Hepatocyte (in vitro differentiated cells): ENCODE results near the gene OR51B2. TPM values are rescaled to one million over a fixed set of nuclear protein-coding genes. Genes with fewer than 3 reads are reported as not detected.
"Not testable (repeated sequence)": the region's sequence is repeated elsewhere in the genome, so short reads cannot be mapped to it uniquely, and the experiment has no call there.

Experiments used
- DNase-seq: peaks from one replicate; pipeline ENCODE4 v3.0.0-alpha.2; 2016; ENCODE audit warnings: low spot score
- H2AFZ ChIP-seq: fragments of 200-600 bp; sonication (generic); 2 replicates; pipeline ENCODE4 v1.6.0; 2016; ENCODE audit warnings: antibody characterized with exemption, mild to moderate bottlenecking
- H3K27ac ChIP-seq: fragments of 200-600 bp; sonication (generic); 2 replicates; pipeline ENCODE4 v1.5.1; 2016; ENCODE audit warnings: mild to moderate bottlenecking
- H3K27me3 ChIP-seq: fragments of 200-600 bp; sonication (generic); 2 replicates; pipeline ENCODE4 v1.6.1; 2016
- H3K36me3 ChIP-seq: fragments of 200-600 bp; sonication (generic); replicated peaks from 2 replicates; pipeline ENCODE4 v1.5.1; 2016; ENCODE audit warnings: low read depth; ENCODE audit not compliant: insufficient read depth
- H3K4me1 ChIP-seq: fragments of 200-600 bp; sonication (generic); 2 replicates; pipeline ENCODE4 v1.5.1; 2016; ENCODE audit warnings: mild to moderate bottlenecking, moderate library complexity; ENCODE audit not compliant: insufficient read depth
- H3K4me2 ChIP-seq: fragments of 200-600 bp; sonication (generic); 2 replicates; pipeline ENCODE4 v1.6.0; 2016
- H3K4me3 ChIP-seq: fragments of 200-600 bp; sonication (generic); 2 replicates; pipeline ENCODE4 v1.5.1; 2016; ENCODE audit warnings: mild to moderate bottlenecking
- H3K79me2 ChIP-seq: fragments of 200-600 bp; sonication (generic); 2 replicates; pipeline ENCODE4 v1.6.0; 2017; ENCODE audit warnings: mild to moderate bottlenecking
- H3K9me2 ChIP-seq: fragments of 200-600 bp; sonication (generic); replicated peaks from 2 replicates; pipeline ENCODE4 v1.6.0; 2017; ENCODE audit warnings: mild to moderate bottlenecking; ENCODE audit not compliant: insufficient read depth
- H3K9me3 ChIP-seq: fragments of 200-600 bp; sonication (generic); 2 replicates; pipeline ENCODE4 v1.5.1; 2016; ENCODE audit warnings: low read depth, mild to moderate bottlenecking
- H4K20me1 ChIP-seq: fragments of 200-600 bp; sonication (generic); 2 replicates; pipeline ENCODE4 v1.6.0; 2016; ENCODE audit warnings: mild to moderate bottlenecking; ENCODE audit not compliant: insufficient read depth, poor library complexity, severe bottlenecking
- CTCF ChIP-seq: fragments of 200-600 bp; sonication (generic); IDR thresholded peaks from 2 replicates; pipeline ENCODE4 v1.5.1; 2016; ENCODE audit warnings: antibody characterized with exemption, mild to moderate bottlenecking; ENCODE audit not compliant: poor library complexity
- EZH2 ChIP-seq: fragments of 200-600 bp; sonication (generic); IDR thresholded peaks from 2 replicates; pipeline ENCODE4 v1.6.1; 2016; ENCODE audit warnings: antibody characterized with exemption, mild to moderate bottlenecking, borderline replicate concordance
- EZH2phosphoT487 ChIP-seq: fragments of 200-600 bp; sonication (generic); IDR thresholded peaks from one replicate; pipeline ENCODE4 v1.6.1; 2018; ENCODE audit warnings: antibody characterized with exemption, mild to moderate bottlenecking, low read depth, moderate library complexity; ENCODE audit not compliant: unreplicated experiment, severe bottlenecking
- WGBS: methylation state at CpG from one replicate; pipeline ENCODE4 v1.1.6; 2016; ENCODE audit warnings: low lambda C conversion rate; ENCODE audit errors: missing lambda C conversion rate; 5-methylcytosine and 5-hydroxymethylcytosine counted together
- polyA plus RNA-seq: library from polyadenylated mRNA; unstranded; fragments of >200 nt; fragmentation: Nextera tagmentation; extraction: Ambion mirVana; gene quantifications from 2 replicates; pipeline ENCODE4 v1.2.1, GENCODE V29; 2016
- total RNA-seq: library from RNA; depleted of rRNA; stranded (reverse); fragments of >200 nt; gene quantifications from 2 replicates; pipeline ENCODE4 v1.2.3, GENCODE V29; 2014

The OR51B2 gene
- total and polyA plus RNA-seq, 2 experiments from 2014 or later: not detected

- Histone ChIP-seq H3K27me3 (no peaks in the 10 kb centered on the region), H3K9me3 (no peaks in the 10 kb centered on the region), H3K4me3 (no peak overlapping the region), H3K4me2 (no peak overlapping the region), H3K36me3 (no peaks in the 10 kb centered on the region), H4K20me1 (no peaks in the 10 kb centered on the region), H3K27ac (no peak overlapping the region), H3K4me1 (no peaks in the 10 kb centered on the region), H3K79me2 (no peaks in the 10 kb centered on the region), H2AFZ (no peak overlapping the region), H3K9me2 (no peaks in the 10 kb centered on the region)
- no peak for DNase-seq
- TF ChIP-seq CTCF: no peak
- no peak for TF ChIP-seq EZH2
- no peak for TF ChIP-seq EZH2phosphoT487
- WGBS: 47% methylated on average over 1 of the region's 1 CpG
Observed at GRCh38 chr11:5335170-5335569, 11.1 kb upstream of the OR51B2 start.

GRCh38 chr11:5317292-5317691 lies 6.8 kb downstream of the OR51B2 start:
- Histone ChIP-seq H2AFZ (no peak overlapping the region), H3K9me2 (no peaks in the 10 kb centered on the region), H4K20me1 (no peaks in the 10 kb centered on the region), H3K4me2 (no peak overlapping the region), H3K4me1 (no peaks in the 10 kb centered on the region), H3K9me3 (no peaks in the 10 kb centered on the region), H3K4me3 (no peak overlapping the region), H3K27me3 (no peaks in the 10 kb centered on the region), H3K36me3 (no peaks in the 10 kb centered on the region), H3K27ac (no peak overlapping the region), H3K79me2 (no peaks in the 10 kb centered on the region)
- 67% methylated on average over 5 of the region's 5 CpGs for WGBS
- no peak for TF ChIP-seq EZH2
- TF ChIP-seq EZH2phosphoT487: no peak
- TF ChIP-seq CTCF: no peak
- no peak for DNase-seq

GRCh38 chr11:5313326-5314023 lies 10.6 kb downstream of the OR51B2 start:
- not testable (repeated sequence) for H3K9me3 ChIP-seq, H3K27ac ChIP-seq, H3K9me2 ChIP-seq, H3K4me2 ChIP-seq, H2AFZ ChIP-seq, DNase-seq, H3K4me1 ChIP-seq, H4K20me1 ChIP-seq, H3K27me3 ChIP-seq, H3K79me2 ChIP-seq, H3K36me3 ChIP-seq, H3K4me3 ChIP-seq
- WGBS: 72% methylated on average over 3 of the region's 3 CpGs

GRCh38 chr11:5310423-5310822 lies 13.7 kb downstream of the OR51B2 start:
- H3K27me3 ChIP-seq: no peaks in the 10 kb centered on the region
- no peaks in the 10 kb centered on the region for H3K79me2 ChIP-seq
- no peaks in the 10 kb centered on the region for H4K20me1 ChIP-seq
- H3K36me3 ChIP-seq: no peaks in the 10 kb centered on the region
- no peak overlapping the region for H3K4me3 ChIP-seq
- H3K27ac ChIP-seq: no peak overlapping the region
- no peak overlapping the region for H3K4me2 ChIP-seq
- no peaks in the 10 kb centered on the region for H3K9me3 ChIP-seq
- 91% methylated on average over 1 of the region's 1 CpG for WGBS
- DNase-seq: no peak
- H2AFZ ChIP-seq: no peak overlapping the region
- H3K9me2 ChIP-seq: no peaks in the 10 kb centered on the region
- no peaks in the 10 kb centered on the region for H3K4me1 ChIP-seq
- TF ChIP-seq EZH2phosphoT487 (no peak), EZH2 (no peak), CTCF (no peak)
